Ovary (tissue), 10 donors: Measurements from ENCODE around the gene MTURN. TPM values are rescaled to one million over a fixed set of nuclear protein-coding genes. Genes with fewer than 3 reads are reported as not detected.

ENCODE experiments used
- DNase-seq, 5 donors: peaks; one replicate each; pipeline ENCODE4 v3.0.0-alpha.2; 2019 to 2020
- H3K27ac ChIP-seq, 2 donors: fragments of 200-600 bp; one replicate each; pipeline versions ENCODE4 v1.5.1 to v1.8.0; 2019 to 2022
- H3K27me3 ChIP-seq: fragments of 200-600 bp; one replicate; pipeline ENCODE4 v1.8.0; 2022
- H3K36me3 ChIP-seq: fragments of 200-600 bp; sonication (generic); one replicate; pipeline ENCODE4 v1.5.1; 2019
- H3K4me1 ChIP-seq: one replicate; pipeline ENCODE4 v1.8.1; 2013; ENCODE audit warnings: mild to moderate bottlenecking, moderate library complexity; ENCODE audit not compliant: insufficient read depth
- H3K4me3 ChIP-seq: fragments of 200-600 bp; sonication (generic); one replicate; pipeline ENCODE4 v1.5.1; 2017
- H3K9me3 ChIP-seq, 2 donors: fragments of 200-600 bp in 1 of 2; sonication (generic) in 1 of 2; one replicate each; pipeline versions ENCODE4 v1.5.1 to v1.8.1; 2013 to 2019; ENCODE audit warnings: mild to moderate bottlenecking in 1 of 2, moderate library complexity in 1 of 2
- EP300 ChIP-seq: sonication (generic); formaldehyde crosslinking; IDR thresholded peaks from one replicate; pipeline ENCODE4 v1.6.1; 2017; ENCODE audit warnings: antibody characterized with exemption
- POLR2A ChIP-seq: fragments of 450-650 bp; IDR thresholded peaks from one replicate; pipeline ENCODE4 v1.6.1; 2017; ENCODE audit warnings: antibody characterized with exemption, mild to moderate bottlenecking, moderate library complexity
- WGBS, 3 donors: extraction: QIAGEN DNeasy Blood & Tissue Kit in 1 of 3; methylation state at CpG; one replicate each; pipeline versions ENCODE4 v1.1.5 to v1.1.7; 2013 to 2017; 5-methylcytosine and 5-hydroxymethylcytosine counted together
- intact Hi-C, 4 donors: fragments of 100-400 bp; cut with DNase I; formaldehyde crosslinking; loops; one replicate each; pipeline versions ENCODE4 v1.11.0 to v1.15.1; 2022 to 2023
- long read RNA-seq, 3 donors: library from polyadenylated mRNA in 2 of 3; unstranded in 2 of 3; transcript quantifications; one replicate each; pipeline ENCODE4 v2.0.0 and lab custom pipeline, GENCODE V29; 2021 to 2026
- polyA plus RNA-seq, 2 donors: library from polyadenylated mRNA; stranded (reverse); fragments of 200-250 nt in 1 of 2; fragments of 350-450 nt in 1 of 2; fragmentation: Illumina TruSeq in 1 of 2; extraction: RNeasy Lipid Tissue Mini Kit (QIAGEN cat#74804) in 1 of 2; gene quantifications; one replicate each; pipeline ENCODE4 v1.2.3, GENCODE V29; 2013 to 2014
- total RNA-seq, 7 donors: library from RNA; depleted of rRNA in 2 of 7; stranded (reverse); fragments of >200 nt in 2 of 7; fragmentation: NEBNext Ultra II Directional in 3 of 7; extraction: Animal tissue kit (Norgen Biotek cat#: 25700) in 3 of 7; gene quantifications; one replicate each; pipeline versions ENCODE4 v1.1.0 to v1.2.4, GENCODE V29; 2016 to 2023
- TF ChIP-seq, protein P1 (sequence below), 3 donors: fragments of 450-650 bp in 2 of 3; fragments of 200-600 bp in 1 of 3; IDR thresholded peaks; one replicate each; pipeline versions ENCODE4 v1.5.1 to v1.8.0; 2016 to 2022; ENCODE audit warnings: antibody characterized with exemption in 3 of 3, mild to moderate bottlenecking in 1 of 3
- donor health status: DM: no; HTN: no; CAD: no; lungs with moderate emphysema.
- donor health status: DM: no; HTN: no; CAD: no.
- donor health status: Bipolar disorder and iron deficiency.
- donor health status: DM: yes; HTN: yes; CAD: no.
- donor health status: DM: no; HTN: no; CAD: no.
- donor health status: DM: yes; HTN: yes; CAD: no.

MTURN gene
- total RNA-seq = 10 to 100 TPM; 14.7 to 65.1 (median 40.4) TPM
- 10 to 100 TPM; 29.8 to 45.3 TPM for polyA plus RNA-seq
- long read RNA-seq, donor 1, full-length matches to known transcripts = 3 of 8 reads
- long read RNA-seq, donor 1, partial matches to known transcripts = 0 of 8 reads
- long read RNA-seq, donor 1, other reads (novel, unspliced or antisense) = 5 of 8 reads
- long read RNA-seq, donor 2, full-length matches to known transcripts = 4 of 4 reads
- long read RNA-seq, donor 2, partial matches to known transcripts = 0 of 4 reads
- long read RNA-seq, donor 2, other reads (novel, unspliced or antisense) = 0 of 4 reads
- long read RNA-seq, donor 3, full-length matches to known transcripts = 29 of 41 reads
- long read RNA-seq, donor 3, partial matches to known transcripts = 0 of 41 reads
- long read RNA-seq, donor 3, other reads (novel, unspliced or antisense) = 12 of 41 reads

DNA sequence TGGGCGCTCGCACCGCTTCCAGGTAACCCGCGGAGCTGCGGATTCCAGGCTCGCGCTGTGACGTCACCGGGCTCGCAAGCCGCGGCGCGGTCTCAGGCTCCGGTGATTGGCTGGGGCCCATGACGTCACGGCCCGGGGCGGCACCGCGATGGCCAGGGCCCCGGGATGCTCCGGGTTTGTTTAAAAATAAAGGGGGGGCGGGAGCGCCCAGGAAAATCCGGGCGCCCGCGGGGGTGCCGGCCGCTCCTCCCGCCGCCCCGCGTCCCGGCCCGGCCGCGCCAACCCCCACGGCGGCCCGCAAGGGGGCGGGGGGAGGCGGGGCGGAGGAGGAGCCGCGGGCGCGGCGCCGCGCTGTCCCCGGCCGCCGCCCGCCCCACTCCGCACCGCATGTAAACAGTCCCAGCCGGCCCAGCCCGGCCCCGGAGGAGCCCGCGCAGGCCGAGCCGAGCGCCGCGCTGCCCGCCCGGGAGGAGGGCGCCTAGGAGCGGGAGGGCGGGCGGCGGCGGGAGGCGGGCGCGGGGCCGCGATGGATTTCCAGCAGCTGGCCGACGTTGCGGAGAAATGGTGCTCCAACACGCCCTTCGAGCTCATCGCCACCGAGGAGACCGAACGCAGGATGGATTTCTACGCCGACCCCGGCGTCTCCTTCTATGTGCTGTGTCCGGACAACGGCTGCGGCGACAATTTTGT lies at the start of gene MTURN:
Gene MTURN (plus strand): TSS at position 376 of the 690 bp plus-strand sequence. CDS start 151 bp downstream, at position 527.
- intact Hi-C loops = no loop called here
- Histone ChIP-seq H3K27me3 (no peaks in the 10 kb centered on the region), H3K27ac (peak within 1 kb of the TSS; percentile 86 to 92), H3K36me3 (no peaks in the 10 kb centered on the region), H3K4me3 (peak within 1 kb of the TSS; percentile 78), H3K4me1 (peaks cover 5% of the 10 kb centered on the region), H3K9me3 (no peaks in the 10 kb centered on the region)
- peak; percentile 83 to 92 (median 89) for DNase-seq
- WGBS, 3 donors = 0 to 1% (median 1%) methylated on average over 41 to 99 of the region's 99 CpGs
- TF ChIP-seq POLR2A (no peak), EP300 (no peak)
- TF ChIP-seq, protein P1, sequence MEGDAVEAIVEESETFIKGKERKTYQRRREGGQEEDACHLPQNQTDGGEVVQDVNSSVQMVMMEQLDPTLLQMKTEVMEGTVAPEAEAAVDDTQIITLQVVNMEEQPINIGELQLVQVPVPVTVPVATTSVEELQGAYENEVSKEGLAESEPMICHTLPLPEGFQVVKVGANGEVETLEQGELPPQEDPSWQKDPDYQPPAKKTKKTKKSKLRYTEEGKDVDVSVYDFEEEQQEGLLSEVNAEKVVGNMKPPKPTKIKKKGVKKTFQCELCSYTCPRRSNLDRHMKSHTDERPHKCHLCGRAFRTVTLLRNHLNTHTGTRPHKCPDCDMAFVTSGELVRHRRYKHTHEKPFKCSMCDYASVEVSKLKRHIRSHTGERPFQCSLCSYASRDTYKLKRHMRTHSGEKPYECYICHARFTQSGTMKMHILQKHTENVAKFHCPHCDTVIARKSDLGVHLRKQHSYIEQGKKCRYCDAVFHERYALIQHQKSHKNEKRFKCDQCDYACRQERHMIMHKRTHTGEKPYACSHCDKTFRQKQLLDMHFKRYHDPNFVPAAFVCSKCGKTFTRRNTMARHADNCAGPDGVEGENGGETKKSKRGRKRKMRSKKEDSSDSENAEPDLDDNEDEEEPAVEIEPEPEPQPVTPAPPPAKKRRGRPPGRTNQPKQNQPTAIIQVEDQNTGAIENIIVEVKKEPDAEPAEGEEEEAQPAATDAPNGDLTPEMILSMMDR (IDR thresholded peaks at IDR 0.05) = peak in 2 of 3 donors; percentile 29 to 31

DNA sequence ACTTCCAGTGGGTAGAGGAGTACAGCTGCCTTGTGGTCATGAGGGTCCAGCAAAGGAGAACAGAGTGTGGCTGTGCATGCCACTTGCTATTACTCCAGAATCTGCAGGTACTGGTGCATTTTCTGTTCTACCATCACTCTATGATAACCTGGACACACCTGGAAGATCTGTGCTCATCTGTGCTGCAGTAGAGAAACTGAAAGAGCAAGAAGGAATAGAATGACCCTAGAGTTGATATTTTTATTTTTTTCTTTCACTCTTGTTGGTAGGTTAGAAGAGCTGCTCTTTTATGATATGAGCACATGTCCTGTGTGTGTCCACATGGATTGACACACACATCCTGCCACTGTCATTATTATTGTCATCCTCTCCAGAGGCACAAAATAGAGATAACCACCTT lies 48.3 kb upstream of the MTURN start:
- no peak for DNase-seq
- no peaks in the 10 kb centered on the region for H3K27me3 ChIP-seq
- H3K4me1 ChIP-seq = no peaks in the 10 kb centered on the region
- no peak overlapping the region for H3K27ac ChIP-seq
- TF ChIP-seq EP300 (no peak), POLR2A (no peak)
- TF ChIP-seq, protein P1 (IDR thresholded peaks at IDR 0.05) = no peak
- H3K9me3 ChIP-seq = no peaks in the 10 kb centered on the region
- no peak overlapping the region for H3K4me3 ChIP-seq
- intact Hi-C loops = no loop called here
- no peaks in the 10 kb centered on the region for H3K36me3 ChIP-seq

GRCh38 chr7:30087371-30087770 lies 47.4 kb upstream of the MTURN start:
- intact Hi-C loops = no loop called here
- Histone ChIP-seq H3K27me3 (no peaks in the 10 kb centered on the region), H3K36me3 (no peaks in the 10 kb centered on the region), H3K9me3 (no peaks in the 10 kb centered on the region), H3K4me3 (no peak overlapping the region), H3K27ac (no peak overlapping the region), H3K4me1 (no peaks in the 10 kb centered on the region)
- TF ChIP-seq EP300 = no peak
- TF ChIP-seq POLR2A = no peak
- TF ChIP-seq, protein P1 (IDR thresholded peaks at IDR 0.05) = no peak
- no peak for DNase-seq

DNA sequence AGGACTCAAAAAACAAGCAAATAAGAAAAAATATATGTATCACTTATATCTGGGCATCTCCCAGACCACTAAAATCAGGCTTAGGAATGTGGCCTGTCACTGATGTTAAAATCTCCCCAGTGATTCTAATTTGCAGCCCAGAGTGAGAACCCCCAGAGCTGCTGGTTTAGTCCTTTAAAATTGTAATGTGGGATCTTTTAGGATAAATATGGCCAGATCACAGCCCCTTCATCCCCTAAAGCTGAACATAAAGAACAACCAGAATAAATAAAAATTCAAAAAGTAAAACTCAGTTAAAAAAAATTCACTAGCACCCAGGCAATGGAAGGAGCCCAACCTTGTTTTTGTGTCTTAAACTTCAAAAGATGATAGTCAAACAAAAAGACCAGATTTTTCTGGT lies 46.4 kb upstream of the MTURN start:
- Histone ChIP-seq H3K27ac (no peak overlapping the region), H3K4me3 (no peak overlapping the region), H3K9me3 (no peaks in the 10 kb centered on the region), H3K27me3 (no peaks in the 10 kb centered on the region), H3K36me3 (no peaks in the 10 kb centered on the region), H3K4me1 (no peaks in the 10 kb centered on the region)
- intact Hi-C loops = no loop called here
- TF ChIP-seq, protein P1 (IDR thresholded peaks at IDR 0.05) = no peak
- TF ChIP-seq EP300 (no peak), POLR2A (no peak)
- no peak for DNase-seq
